Brain microvascular endothelial cell (primary cell): Measurements from ENCODE around the gene PRR29.

Experiments
- DNase-seq: peaks from one replicate; pipeline ENCODE4 v3.0.0-alpha.2; 2020
- H3K27ac ChIP-seq: fragments of 250-450 bp; sonication (Bioruptor Pico); 2 replicates; pipeline ENCODE4 v1.5.1; 2020; ENCODE audit warnings: mild to moderate bottlenecking, moderate library complexity
- H3K27me3 ChIP-seq: fragments of 250-450 bp; sonication (Bioruptor Pico); replicated peaks from 2 replicates; pipeline ENCODE4 v1.5.1; 2020; ENCODE audit warnings: mild to moderate bottlenecking
- H3K36me3 ChIP-seq: fragments of 250-450 bp; sonication (Bioruptor Pico); replicated peaks from 2 replicates; pipeline ENCODE4 v1.5.1; 2020; ENCODE audit warnings: mild to moderate bottlenecking
- H3K4me3 ChIP-seq: 2 replicates; pipeline ENCODE4 v1.5.1; 2011; ENCODE audit warnings: low read depth, mild to moderate bottlenecking, control low read depth, low read length, moderate library complexity
- CTCF ChIP-seq: IDR thresholded peaks from 2 replicates; pipeline ENCODE4 v1.5.1; 2011; ENCODE audit warnings: low read depth, mild to moderate bottlenecking, moderate library complexity, low read length, control low read depth, inconsistent platforms; ENCODE audit errors: missing control alignments
- in situ Hi-C: cut with HindIII; loops from 2 replicates; pipeline ENCODE4 v1.10.0; 2017; ENCODE audit warnings: low sequenced_read_pairs, low pct_ligation_motif_present

Gene PRR29

GRCh38 chr17:63998721-63999679 lies 849 bp downstream of the PRR29 start:
- Histone ChIP-seq H3K4me3 (peak overlapping the region; percentile 67), H3K27me3 (no peaks in the 10 kb centered on the region), H3K36me3 (no peaks in the 10 kb centered on the region), H3K27ac (no peak overlapping the region)
- TF ChIP-seq CTCF, result no peak
- no peak for DNase-seq
- in situ Hi-C loops, result no loop called here

GRCh38 chr17:63999680-64000531 lies 1.8 kb downstream of the PRR29 start:
- in situ Hi-C loops, result no loop called here
- no peak for DNase-seq
- H3K4me3 ChIP-seq, result no peak overlapping the region
- no peaks in the 10 kb centered on the region for H3K27me3 ChIP-seq
- no peak overlapping the region for H3K27ac ChIP-seq
- H3K36me3 ChIP-seq, result no peaks in the 10 kb centered on the region
- no peak for TF ChIP-seq CTCF

- Histone ChIP-seq H3K4me3 (no peak overlapping the region), H3K27ac (no peak overlapping the region), H3K36me3 (no peaks in the 10 kb centered on the region), H3K27me3 (no peaks in the 10 kb centered on the region)
- no peak for DNase-seq
- no peak for TF ChIP-seq CTCF
- in situ Hi-C loops, result no loop called here
These were observed 3.0 kb downstream of the PRR29 start for GRCh38 chr17:64001091-64001579.

GRCh38 chr17:64001763-64002529 lies 3.8 kb downstream of the PRR29 start:
- Histone ChIP-seq H3K36me3 (no peaks in the 10 kb centered on the region), H3K27me3 (no peaks in the 10 kb centered on the region), H3K27ac (no peak overlapping the region), H3K4me3 (no peak overlapping the region)
- no peak for DNase-seq
- TF ChIP-seq CTCF, result no peak
- in situ Hi-C loops, result no loop called here

- TF ChIP-seq CTCF, result no peak
- Histone ChIP-seq H3K27me3 (no peaks in the 10 kb centered on the region), H3K36me3 (no peaks in the 10 kb centered on the region), H3K4me3 (no peak overlapping the region), H3K27ac (no peak overlapping the region)
- in situ Hi-C loops, result no loop called here
- DNase-seq, result no peak
These were observed 4.7 kb downstream of the PRR29 start for GRCh38 chr17:64002658-64003525.
